Measurements from ENCODE around the gene CD4. TPM values are rescaled to one million over a fixed set of nuclear protein-coding genes. Genes with fewer than 3 reads are reported as not detected.
A peak's percentile ranks its signal among the peaks of the same experiment; 100 is the strongest.

Gene CD4
- total RNA-seq, 3 donors from 2014 or later: 42.0 to 76.9 (median 51.4) TPM

DNA sequence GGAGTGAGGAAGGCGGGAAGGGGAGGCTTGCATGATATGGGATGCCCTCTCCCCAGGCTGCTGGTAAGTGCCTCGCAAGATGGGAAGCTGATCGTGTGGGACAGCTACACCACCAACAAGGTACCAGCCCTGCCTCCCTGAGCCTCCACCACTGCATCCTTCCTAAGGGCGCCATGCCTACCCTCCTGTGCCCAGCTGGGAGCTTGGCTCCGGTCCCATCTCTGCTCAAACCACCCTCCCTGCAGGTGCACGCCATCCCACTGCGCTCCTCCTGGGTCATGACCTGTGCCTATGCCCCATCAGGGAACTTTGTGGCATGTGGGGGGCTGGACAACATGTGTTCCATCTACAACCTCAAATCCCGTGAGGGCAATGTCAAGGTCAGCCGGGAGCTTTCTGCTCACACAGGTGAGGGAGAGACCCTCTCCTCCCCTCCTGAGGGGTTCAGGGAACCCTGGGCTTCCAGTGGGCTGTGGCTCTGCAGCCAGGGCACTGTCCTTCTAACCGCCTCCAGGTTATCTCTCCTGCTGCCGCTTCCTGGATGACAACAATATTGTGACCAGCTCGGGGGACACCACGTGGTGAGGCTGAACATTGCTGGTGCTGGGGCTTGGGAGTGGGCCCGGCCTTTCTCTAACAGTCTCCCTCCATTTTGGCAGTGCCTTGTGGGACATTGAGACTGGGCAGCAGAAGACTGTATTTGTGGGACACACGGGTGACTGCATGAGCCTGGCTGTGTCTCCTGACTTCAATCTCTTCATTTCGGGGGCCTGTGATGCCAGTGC is 54.0 kb downstream of the CD4 start:
- DNase-seq (no peak), ATAC-seq (no peak)
- peaks cover 3% of the 10 kb centered on the region for H3K36me3 Mint-ChIP-seq (ENCODE audit: insufficient read depth)
- H3K4me1 Mint-ChIP-seq (ENCODE audit: low read depth): no peaks in the 10 kb centered on the region
- H3K4me3 Mint-ChIP-seq: no peak overlapping the region
- H3K9me3 Mint-ChIP-seq: no peaks in the 10 kb centered on the region
- H3K27me3 Mint-ChIP-seq (ENCODE audit: low read depth): no peaks in the 10 kb centered on the region

DNA sequence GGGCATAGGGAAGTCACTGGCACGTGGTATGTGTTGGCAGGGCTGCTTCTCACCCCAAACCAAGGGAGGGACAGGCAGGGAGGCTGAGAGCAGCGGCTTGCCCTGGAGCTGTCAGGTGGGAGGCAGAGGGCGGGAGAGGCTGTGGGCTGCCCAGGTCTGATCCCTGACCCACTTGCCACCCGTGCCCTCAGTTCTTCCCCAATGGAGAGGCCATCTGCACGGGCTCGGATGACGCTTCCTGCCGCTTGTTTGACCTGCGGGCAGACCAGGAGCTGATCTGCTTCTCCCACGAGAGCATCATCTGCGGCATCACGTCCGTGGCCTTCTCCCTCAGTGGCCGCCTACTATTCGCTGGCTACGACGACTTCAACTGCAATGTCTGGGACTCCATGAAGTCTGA is 56.1 kb downstream of the CD4 start:
- H3K4me3 Mint-ChIP-seq: no peak overlapping the region
- H3K27me3 Mint-ChIP-seq (ENCODE audit: low read depth): no peaks in the 10 kb centered on the region
- no peaks in the 10 kb centered on the region for H3K9me3 Mint-ChIP-seq
- H3K36me3 Mint-ChIP-seq (ENCODE audit: insufficient read depth): peaks cover 3% of the 10 kb centered on the region
- ATAC-seq (no peak), DNase-seq (no peak)
- peaks cover 4% of the 10 kb centered on the region for H3K4me1 Mint-ChIP-seq (ENCODE audit: low read depth)

DNA sequence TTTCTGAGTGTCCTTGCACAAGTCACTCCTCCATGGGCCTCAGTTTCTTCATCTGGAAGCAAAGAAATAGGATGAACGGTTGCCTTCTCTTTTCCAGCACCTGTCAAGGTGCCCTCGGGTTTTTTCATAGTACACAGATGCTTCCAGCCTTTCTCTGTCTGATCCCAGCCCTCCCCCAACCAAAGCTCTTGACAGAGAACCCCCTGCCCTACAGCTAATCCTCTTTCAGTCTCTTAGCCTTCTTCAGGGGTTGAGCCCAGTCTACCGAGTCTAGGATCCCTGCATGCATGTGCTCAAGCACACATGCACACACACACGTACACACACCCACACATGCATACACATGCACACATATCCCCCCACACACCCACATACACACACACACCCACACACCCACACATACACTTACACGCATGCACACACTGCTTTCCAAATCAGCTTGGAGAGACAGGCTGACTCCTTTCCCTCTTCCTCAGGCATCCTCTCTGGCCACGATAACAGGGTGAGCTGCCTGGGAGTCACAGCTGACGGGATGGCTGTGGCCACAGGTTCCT is 57.1 kb downstream of the CD4 start:
- DNase-seq (no peak), ATAC-seq (no peak)
- H3K36me3 Mint-ChIP-seq (ENCODE audit: insufficient read depth): peaks cover 3% of the 10 kb centered on the region
- no peaks in the 10 kb centered on the region for H3K27me3 Mint-ChIP-seq (ENCODE audit: low read depth)
- H3K4me1 Mint-ChIP-seq (ENCODE audit: low read depth): peaks cover 8% of the 10 kb centered on the region
- no peak overlapping the region for H3K4me3 Mint-ChIP-seq
- no peaks in the 10 kb centered on the region for H3K9me3 Mint-ChIP-seq

DNA sequence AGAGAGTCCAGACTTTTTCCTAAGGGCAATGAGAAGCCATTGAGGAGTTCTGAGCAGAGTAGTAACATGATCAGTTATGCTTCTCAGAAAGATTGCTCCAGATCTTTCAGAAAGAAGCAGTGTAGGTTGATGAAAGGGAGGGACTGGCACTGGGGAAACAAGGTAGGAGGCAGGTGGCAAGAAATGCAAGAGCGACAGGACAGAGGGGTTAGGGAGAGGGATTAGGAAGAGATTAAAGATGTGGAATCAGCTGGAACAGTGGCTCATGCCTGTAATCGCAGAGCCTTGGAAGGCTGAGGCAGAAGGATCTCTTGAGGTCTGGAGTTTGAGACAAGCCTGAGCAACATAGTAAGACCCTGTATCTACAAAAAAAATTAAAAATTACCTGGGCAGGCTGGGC is 58.3 kb downstream of the CD4 start:
- Mint-ChIP-seq H3K4me1 (ENCODE audit: low read depth) (peaks cover 8% of the 10 kb centered on the region), H3K9me3 (no peaks in the 10 kb centered on the region), H3K36me3 (ENCODE audit: insufficient read depth) (peaks cover 3% of the 10 kb centered on the region), H3K27me3 (ENCODE audit: low read depth) (no peaks in the 10 kb centered on the region), H3K4me3 (no peak overlapping the region)
- DNase-seq (no peak), ATAC-seq (no peak)

DNA sequence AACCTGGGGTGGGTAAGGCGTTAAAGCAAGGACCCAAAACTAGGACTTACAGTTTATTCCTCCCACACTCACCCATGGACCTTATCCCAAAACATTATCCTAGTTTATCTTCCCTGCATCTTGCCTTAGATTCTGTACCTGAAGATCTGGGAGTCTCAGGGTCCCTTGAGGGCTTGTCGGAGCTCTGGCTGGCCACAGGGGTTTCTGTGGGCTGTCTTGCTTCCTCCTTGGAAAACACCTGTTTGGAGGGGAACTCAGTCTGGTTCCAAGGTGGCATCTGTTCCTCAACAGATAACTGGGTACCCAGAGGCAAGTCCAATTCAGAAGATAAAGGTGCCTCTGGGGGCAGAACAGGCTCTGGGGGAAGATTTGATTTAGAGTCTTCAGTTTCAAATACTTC is 60.1 kb downstream of the CD4 start:
- no peak overlapping the region for H3K4me3 Mint-ChIP-seq
- no peaks in the 10 kb centered on the region for H3K9me3 Mint-ChIP-seq
- H3K4me1 Mint-ChIP-seq (ENCODE audit: low read depth): peaks cover 21% of the 10 kb centered on the region
- no peaks in the 10 kb centered on the region for H3K27me3 Mint-ChIP-seq (ENCODE audit: low read depth)
- peaks cover 5% of the 10 kb centered on the region for H3K36me3 Mint-ChIP-seq (ENCODE audit: insufficient read depth)
- no peak for ATAC-seq
- no peak for DNase-seq

DNA sequence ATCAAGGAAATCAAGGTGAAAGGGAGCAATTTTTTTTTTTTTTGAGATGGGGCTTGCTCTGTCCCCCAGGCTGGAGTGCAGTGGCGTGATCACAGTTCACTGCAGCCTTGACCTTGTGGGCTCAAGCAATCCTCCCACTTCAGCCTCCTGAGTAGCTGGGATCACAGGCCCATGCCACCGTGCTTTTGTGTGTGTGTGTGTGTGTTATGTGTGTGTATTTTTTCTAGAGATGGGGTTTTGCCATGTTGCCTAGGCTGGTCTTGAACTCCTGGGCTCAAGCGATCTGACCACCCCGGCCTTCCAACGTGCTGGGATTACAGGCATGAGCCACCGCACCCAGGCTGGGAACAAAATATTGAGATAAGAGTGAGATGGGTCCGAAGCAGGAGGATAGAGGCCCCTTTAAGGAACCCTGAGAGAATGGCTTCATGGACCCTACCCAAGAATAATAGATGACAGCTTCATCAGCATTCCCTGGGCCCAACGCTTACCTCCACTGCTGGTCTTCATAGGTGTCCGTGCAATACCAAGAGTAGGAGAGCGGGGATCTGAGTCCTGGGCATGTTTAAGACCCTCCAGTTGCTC is 60.7 kb downstream of the CD4 start:
- DNase-seq (no peak), ATAC-seq (no peak)
- Mint-ChIP-seq H3K27me3 (ENCODE audit: low read depth) (no peaks in the 10 kb centered on the region), H3K9me3 (no peaks in the 10 kb centered on the region), H3K4me1 (ENCODE audit: low read depth) (peaks cover 25% of the 10 kb centered on the region), H3K36me3 (ENCODE audit: insufficient read depth) (peaks cover 5% of the 10 kb centered on the region), H3K4me3 (no peak overlapping the region)

DNA sequence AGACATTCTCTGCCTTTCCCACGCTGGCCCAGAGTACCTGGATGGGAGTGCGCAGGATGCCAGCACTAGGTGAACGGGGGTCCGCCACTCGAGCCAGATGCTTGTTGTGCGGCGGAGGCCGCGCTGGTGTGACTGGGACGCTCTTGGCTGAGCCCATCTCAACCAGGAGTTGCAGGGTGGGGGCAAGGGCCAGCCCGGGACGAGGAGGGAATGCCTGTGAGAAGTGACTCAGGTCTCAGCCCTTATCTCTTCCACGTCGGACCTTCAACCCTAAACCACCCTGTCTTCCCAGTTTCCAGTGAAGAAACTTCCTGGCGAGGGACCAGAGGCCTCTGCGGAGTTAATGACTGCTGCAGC is 61.4 kb downstream of the CD4 start:
- H3K27me3 Mint-ChIP-seq (ENCODE audit: low read depth): no peaks in the 10 kb centered on the region
- no peaks in the 10 kb centered on the region for H3K9me3 Mint-ChIP-seq
- H3K36me3 Mint-ChIP-seq (ENCODE audit: insufficient read depth): peaks cover 9% of the 10 kb centered on the region
- DNase-seq (no peak), ATAC-seq (no peak)
- peaks cover 25% of the 10 kb centered on the region for H3K4me1 Mint-ChIP-seq (ENCODE audit: low read depth)
- H3K4me3 Mint-ChIP-seq: peak overlapping the region; percentile 94

DNA sequence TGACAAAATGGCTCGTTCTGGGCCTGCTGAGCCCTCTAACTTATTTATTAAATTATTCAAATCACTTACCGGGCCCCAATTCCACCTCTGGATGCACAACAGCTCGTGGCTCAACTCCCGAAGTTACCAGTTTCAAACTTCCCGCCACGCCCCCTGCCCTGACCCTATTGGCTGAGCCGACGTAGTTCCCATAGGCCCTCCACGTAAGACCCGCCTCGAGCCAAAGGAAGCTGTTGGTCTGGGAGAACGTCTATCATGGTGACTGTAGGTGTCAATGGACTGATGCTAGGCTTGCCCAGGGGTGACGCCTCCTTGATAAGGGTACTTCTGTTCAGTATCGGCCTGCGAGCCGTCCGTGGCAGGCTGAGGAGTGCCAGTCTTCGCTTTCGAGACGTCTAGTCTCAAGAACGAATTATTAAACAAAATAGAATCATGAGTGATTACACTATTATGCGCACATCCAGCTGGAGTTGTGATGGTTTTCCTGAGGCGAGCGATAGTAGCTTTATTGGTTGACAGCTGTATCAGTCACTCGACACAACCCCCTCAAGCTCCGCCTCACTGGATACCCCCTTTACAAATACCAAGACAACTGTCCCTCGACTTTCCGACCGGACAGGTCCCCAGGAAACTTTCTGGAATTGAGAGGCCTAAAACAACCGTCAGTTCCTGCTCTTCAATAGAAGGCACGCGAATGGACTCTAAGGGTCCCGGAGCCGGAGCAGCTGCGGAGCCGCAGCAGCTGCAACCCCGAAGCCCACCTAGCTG is 62.0 kb downstream of the CD4 start, which contains the start of gene CDCA3:
Gene CDCA3, minus strand, starts transcription at position 134 of the 768 bp plus-strand sequence. CDS start 334 bp downstream, outside the sequence.
- Mint-ChIP-seq H3K36me3 (ENCODE audit: insufficient read depth) (peaks cover 11% of the 10 kb centered on the region), H3K4me3 (peak within 1 kb of the TSS; percentile 94), H3K4me1 (ENCODE audit: low read depth) (peaks cover 25% of the 10 kb centered on the region), H3K9me3 (no peaks in the 10 kb centered on the region), H3K27me3 (ENCODE audit: low read depth) (no peaks in the 10 kb centered on the region)
- peak; percentile 86 for DNase-seq
- peak; percentile 58 for ATAC-seq

DNA sequence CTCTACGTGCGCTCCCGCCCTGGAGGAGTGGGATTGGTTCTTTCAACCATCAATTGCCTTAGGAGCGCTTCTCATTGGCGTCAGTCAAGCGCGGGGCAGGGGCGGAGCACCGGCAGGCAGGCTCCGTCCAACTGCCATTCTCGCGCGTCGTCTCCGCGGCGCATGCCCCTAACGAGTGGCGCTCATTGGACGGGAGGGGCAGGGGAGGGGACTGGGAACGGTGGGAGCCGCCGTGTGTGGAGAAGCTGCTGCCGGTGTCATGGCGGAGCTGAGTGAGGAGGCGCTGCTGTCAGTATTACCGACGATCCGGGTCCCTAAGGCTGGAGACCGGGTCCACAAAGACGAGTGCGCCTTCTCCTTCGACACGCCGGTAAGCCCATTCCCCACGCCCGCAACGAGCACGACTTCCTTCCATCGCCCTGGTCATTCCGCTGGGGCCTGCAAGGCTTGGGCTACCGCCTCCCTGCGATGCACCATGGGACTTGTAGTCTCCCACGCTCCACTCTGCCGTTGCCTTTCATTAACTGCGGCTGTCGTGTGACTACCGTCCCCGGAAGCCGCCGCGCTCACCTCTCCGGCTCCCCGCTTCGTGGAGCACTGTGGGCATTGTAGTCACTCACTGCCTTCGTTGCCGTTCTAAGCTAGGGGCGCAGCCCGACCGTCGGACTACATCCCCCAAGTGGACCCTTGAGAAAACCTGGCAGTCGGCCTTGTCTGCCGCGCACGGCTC is 62.8 kb downstream of the CD4 start, which contains the start of gene USP5:
Gene USP5, plus strand, starts transcription at position 230 of the 730 bp plus-strand sequence. Its CDS starts 30 bp downstream, at position 260.
- peaks cover 12% of the 10 kb centered on the region for H3K36me3 Mint-ChIP-seq (ENCODE audit: insufficient read depth)
- no peaks in the 10 kb centered on the region for H3K27me3 Mint-ChIP-seq (ENCODE audit: low read depth)
- no peaks in the 10 kb centered on the region for H3K9me3 Mint-ChIP-seq
- H3K4me1 Mint-ChIP-seq (ENCODE audit: low read depth): peaks cover 25% of the 10 kb centered on the region
- ATAC-seq (peak; percentile 78 to 80), DNase-seq (peak; percentile 95)
- peak within 1 kb of the TSS; percentile 94 for H3K4me3 Mint-ChIP-seq

DNA sequence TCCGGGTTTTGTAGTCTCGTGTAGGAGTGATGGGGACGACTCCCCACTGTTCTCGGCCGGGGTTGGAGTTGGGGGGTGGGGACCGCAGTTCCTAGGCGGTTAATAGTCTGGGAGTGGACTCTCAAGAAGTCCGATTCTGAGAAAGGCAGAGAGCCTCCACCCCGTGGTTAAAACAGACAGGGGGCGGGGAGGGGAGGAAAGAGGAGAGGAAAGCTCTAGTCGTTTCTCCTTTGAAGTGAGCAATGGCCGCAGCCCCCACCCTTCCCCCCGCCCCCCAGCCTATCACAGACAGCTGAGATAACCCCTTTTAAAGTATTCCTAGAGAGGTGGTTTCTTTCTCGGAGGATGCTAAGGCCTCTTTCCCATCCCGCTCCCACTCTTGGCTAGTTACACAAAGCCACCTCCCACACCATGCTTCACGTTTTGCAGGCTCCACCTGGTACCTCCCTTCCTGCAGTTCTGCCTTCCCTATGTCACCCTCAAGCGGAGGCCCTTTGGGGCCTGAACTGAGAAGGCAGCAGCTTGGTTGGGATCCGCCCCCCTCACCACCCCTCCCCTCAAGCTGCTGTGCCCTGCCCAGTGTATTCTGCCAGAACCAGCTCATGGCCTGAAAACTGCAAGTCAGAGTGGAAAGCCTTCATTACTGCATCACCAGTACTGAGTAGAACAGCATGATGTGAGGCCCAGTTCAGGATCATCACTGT is 63.5 kb downstream of the CD4 start:
- Mint-ChIP-seq H3K9me3 (no peaks in the 10 kb centered on the region), H3K36me3 (ENCODE audit: insufficient read depth) (peaks cover 17% of the 10 kb centered on the region), H3K27me3 (ENCODE audit: low read depth) (no peaks in the 10 kb centered on the region), H3K4me3 (peak overlapping the region; percentile 94), H3K4me1 (ENCODE audit: low read depth) (peaks cover 25% of the 10 kb centered on the region)
- peak; percentile 19 to 21 for ATAC-seq
- DNase-seq: peak; percentile 41

DNA sequence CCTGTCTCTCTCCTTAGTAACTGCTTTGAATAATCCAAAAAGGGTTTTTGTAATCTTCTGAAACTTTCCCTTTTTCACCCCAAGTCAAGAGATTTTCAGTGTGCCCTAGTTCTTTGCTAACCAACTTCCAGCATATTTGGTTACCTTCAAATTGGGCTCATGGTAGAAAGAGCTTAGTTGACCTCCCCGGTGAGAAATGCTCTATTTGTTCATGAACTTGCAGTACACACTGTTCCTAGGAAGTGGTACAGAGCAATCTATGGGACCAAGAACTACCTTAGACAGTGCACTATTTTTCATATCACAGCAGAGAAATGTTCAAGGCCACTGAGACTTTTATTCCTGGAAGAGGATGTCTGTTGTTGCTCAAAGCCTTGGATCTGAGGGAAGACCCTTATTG is 64.3 kb downstream of the CD4 start:
- Mint-ChIP-seq H3K36me3 (ENCODE audit: insufficient read depth) (peaks cover 21% of the 10 kb centered on the region), H3K4me1 (ENCODE audit: low read depth) (peaks cover 25% of the 10 kb centered on the region), H3K4me3 (peak overlapping the region; percentile 94), H3K27me3 (ENCODE audit: low read depth) (no peaks in the 10 kb centered on the region), H3K9me3 (no peaks in the 10 kb centered on the region)
- DNase-seq (no peak), ATAC-seq (no peak)

DNA sequence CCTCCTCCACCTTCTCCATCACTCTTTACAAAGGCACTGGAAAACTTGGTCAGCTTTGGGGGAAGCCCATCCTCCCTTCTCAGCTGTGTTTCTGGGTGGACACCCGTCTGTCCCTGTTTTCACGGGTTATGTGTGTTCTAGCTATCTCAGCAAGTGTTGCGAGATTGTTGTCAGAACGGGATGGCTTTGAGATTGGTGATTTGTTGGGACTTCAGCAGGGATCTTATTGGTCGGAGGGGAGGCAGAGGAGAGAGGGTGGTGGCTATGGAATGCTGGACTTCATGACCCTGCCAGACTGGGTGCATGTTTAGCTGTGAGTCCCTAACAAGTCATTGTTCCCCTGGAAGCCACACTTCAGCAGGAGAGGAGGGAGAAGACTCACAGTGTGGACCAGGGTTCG is 64.7 kb downstream of the CD4 start:
- Mint-ChIP-seq H3K36me3 (ENCODE audit: insufficient read depth) (peaks cover 21% of the 10 kb centered on the region), H3K4me1 (ENCODE audit: low read depth) (peaks cover 25% of the 10 kb centered on the region), H3K9me3 (no peaks in the 10 kb centered on the region), H3K4me3 (peak overlapping the region; percentile 94), H3K27me3 (ENCODE audit: low read depth) (no peaks in the 10 kb centered on the region)
- DNase-seq (no peak), ATAC-seq (no peak)

DNA sequence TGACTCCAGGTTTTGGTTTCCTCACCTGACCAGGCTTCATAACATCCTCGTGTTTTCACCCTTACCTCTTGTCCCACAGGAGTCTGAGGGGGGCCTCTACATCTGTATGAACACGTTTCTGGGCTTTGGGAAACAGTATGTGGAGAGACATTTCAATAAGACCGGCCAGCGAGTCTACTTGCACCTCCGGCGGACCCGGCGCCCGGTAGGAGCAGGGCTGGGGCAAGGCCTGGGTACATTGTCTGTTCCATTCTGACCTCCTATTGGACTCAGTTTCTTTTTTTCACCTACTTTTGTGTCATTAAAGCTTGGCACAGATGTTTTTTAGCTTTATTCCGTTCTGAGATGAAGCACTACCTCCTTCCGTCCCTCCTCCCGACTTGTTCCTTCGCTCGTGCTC is 66.0 kb downstream of the CD4 start:
- Mint-ChIP-seq H3K27me3 (ENCODE audit: low read depth) (no peaks in the 10 kb centered on the region), H3K36me3 (ENCODE audit: insufficient read depth) (peaks cover 29% of the 10 kb centered on the region), H3K4me3 (no peak overlapping the region)

More for the DNA sequence above, 66.0 kb downstream of the CD4 start:
- DNase-seq: no peak
- Mint-ChIP-seq H3K4me1 (ENCODE audit: low read depth) (peaks cover 22% of the 10 kb centered on the region), H3K9me3 (no peaks in the 10 kb centered on the region)
- no peak for ATAC-seq
